Mucosa of rectum (tissue), 2 donors: ENCODE data around the gene CKS2.

ENCODE experiments used
- H3K27ac ChIP-seq, 2 donors: one replicate each; pipeline ENCODE4 v1.7.0; 2013; ENCODE audit warnings: inconsistent platforms in 2 of 2, low read depth in 2 of 2, low read length in 2 of 2
- H3K27me3 ChIP-seq, 2 donors: one replicate each; pipeline ENCODE4 v1.7.0; 2013; ENCODE audit warnings: low read length in 2 of 2; ENCODE audit not compliant: control insufficient read depth in 2 of 2, insufficient read depth in 2 of 2
- H3K36me3 ChIP-seq, 2 donors: one replicate each; pipeline ENCODE4 v1.7.0; 2013; ENCODE audit warnings: low read length in 2 of 2; ENCODE audit not compliant: control insufficient read depth in 2 of 2, insufficient read depth in 2 of 2
- H3K4me1 ChIP-seq, 2 donors: one replicate each; pipeline ENCODE4 v1.7.0; 2013; ENCODE audit warnings: low read length in 2 of 2, mild to moderate bottlenecking in 1 of 2; ENCODE audit not compliant: control insufficient read depth in 2 of 2, insufficient read depth in 2 of 2
- H3K4me3 ChIP-seq, 2 donors: one replicate each; pipeline ENCODE4 v1.7.0; 2013; ENCODE audit warnings: low read length in 2 of 2
- H3K9ac ChIP-seq, 2 donors: one replicate each; pipeline ENCODE4 v1.7.0; 2013; ENCODE audit warnings: low read length in 2 of 2, low read depth in 1 of 2, mild to moderate bottlenecking in 1 of 2
- H3K9me3 ChIP-seq, 2 donors: one replicate each; pipeline ENCODE4 v1.7.0; 2013; ENCODE audit warnings: low read length in 2 of 2; ENCODE audit not compliant: control insufficient read depth in 2 of 2
- donor health status: healthy.
- donor health status: Normal muscosa, but diverticular disease.

Gene CKS2

DNA sequence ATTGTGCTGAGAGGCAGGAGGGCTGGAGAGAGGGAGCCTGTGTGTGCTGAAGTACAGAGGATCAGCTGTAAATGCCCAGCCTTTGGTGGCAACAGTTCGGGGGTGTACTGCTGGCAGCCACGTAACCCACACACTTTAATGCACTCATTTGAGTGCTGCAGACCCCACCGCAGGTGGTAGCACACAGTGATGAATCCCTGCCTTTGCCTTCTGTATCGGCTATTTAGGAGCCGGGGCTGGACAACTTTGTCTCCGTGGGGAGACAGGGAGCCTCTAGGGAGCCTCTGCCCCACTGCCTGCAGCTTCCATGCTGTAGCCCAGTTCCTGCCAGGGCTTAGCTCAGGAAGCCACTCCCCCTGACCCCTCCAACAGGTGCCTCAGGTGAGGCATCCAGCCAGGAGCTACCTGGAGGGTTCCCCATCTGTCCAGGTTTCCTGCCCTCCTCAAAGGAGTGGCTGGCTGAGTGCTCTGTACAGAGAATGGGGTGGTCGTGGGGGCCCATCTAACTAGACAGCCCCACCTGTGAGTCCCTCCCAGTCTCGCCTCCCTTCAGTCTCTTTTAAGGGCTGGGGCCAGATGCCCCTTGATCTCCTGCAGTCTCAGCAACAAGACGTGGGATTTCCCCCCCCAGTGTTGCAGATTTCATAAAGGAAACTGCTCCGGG lies 51.8 kb downstream of the CKS2 start:
- Histone ChIP-seq H3K36me3 (peaks cover 39 to 43% of the 10 kb centered on the region in 2 donors), H3K9ac (no peak overlapping the region), H3K27ac (no peak overlapping the region)

DNA sequence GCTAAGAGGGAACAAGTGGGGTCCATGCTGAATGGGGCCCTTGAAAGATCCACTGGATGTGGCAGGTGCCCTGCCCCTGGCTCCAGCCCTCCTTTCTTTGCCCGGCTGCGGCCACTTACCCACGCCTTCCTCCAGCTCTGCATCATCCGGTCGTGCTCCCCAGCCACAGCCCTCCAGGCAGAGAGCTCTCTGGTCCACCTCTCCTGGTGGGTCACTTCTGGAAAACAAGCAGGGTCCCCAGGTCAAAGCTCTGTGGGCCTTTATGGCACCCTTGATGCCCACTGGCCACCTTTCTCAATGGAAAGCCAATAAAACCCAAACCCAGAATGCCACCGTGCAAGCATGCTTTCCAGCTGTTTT lies 52.3 kb downstream of the CKS2 start:
- no peaks in the 10 kb centered on the region for H3K27me3 ChIP-seq
- H3K4me1 ChIP-seq, result no peaks in the 10 kb centered on the region
- H3K27ac ChIP-seq, result no peak overlapping the region
- no peak overlapping the region for H3K9ac ChIP-seq
- peaks cover 34 to 38% of the 10 kb centered on the region in 2 donors for H3K36me3 ChIP-seq
- no peaks in the 10 kb centered on the region for H3K9me3 ChIP-seq
- no peak overlapping the region for H3K4me3 ChIP-seq

More for the DNA sequence above, 51.8 kb downstream of the CKS2 start:
- Histone ChIP-seq H3K4me1 (no peaks in the 10 kb centered on the region), H3K9me3 (no peaks in the 10 kb centered on the region), H3K4me3 (no peak overlapping the region), H3K27me3 (no peaks in the 10 kb centered on the region)

DNA sequence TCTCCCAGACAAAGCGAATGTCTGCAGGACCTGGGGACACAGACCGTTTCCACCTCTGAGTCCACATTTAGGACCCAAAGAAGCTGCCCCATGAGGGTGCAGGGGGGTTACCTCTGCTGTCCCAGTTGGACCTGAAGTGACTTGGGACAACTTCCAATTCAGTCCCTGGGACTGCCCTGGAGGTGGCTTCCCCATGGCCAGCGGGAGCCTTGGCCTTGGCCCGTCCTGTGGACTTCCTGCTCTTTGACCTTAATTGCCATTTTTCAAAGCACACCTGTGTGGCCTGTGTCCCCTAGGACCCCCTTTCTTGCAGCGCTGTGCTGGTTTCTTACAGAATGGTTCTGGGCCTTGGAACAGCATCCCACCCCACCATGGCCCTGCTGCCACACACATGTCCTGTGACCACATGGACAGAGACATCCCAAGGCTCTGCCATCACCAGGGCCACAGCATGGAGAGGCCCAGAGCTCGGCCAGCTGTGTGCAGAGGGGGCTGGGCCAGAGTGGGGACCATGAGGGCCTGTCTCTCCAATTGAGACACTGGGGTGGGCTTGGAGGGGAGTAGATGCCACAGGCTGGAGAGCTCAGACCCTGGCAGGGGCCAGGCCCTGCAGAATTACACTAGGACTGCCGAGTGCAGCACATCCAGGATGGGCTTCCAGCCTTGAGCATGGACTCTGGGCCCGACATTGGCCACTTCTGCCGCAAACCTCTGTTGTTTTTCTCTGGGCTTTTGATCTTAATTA lies 53.1 kb downstream of the CKS2 start:
- Histone ChIP-seq H3K9ac (no peak overlapping the region), H3K4me1 (no peaks in the 10 kb centered on the region), H3K36me3 (peaks cover 26 to 30% of the 10 kb centered on the region in 2 donors), H3K4me3 (no peak overlapping the region), H3K27me3 (no peaks in the 10 kb centered on the region), H3K27ac (no peak overlapping the region), H3K9me3 (no peaks in the 10 kb centered on the region)

DNA sequence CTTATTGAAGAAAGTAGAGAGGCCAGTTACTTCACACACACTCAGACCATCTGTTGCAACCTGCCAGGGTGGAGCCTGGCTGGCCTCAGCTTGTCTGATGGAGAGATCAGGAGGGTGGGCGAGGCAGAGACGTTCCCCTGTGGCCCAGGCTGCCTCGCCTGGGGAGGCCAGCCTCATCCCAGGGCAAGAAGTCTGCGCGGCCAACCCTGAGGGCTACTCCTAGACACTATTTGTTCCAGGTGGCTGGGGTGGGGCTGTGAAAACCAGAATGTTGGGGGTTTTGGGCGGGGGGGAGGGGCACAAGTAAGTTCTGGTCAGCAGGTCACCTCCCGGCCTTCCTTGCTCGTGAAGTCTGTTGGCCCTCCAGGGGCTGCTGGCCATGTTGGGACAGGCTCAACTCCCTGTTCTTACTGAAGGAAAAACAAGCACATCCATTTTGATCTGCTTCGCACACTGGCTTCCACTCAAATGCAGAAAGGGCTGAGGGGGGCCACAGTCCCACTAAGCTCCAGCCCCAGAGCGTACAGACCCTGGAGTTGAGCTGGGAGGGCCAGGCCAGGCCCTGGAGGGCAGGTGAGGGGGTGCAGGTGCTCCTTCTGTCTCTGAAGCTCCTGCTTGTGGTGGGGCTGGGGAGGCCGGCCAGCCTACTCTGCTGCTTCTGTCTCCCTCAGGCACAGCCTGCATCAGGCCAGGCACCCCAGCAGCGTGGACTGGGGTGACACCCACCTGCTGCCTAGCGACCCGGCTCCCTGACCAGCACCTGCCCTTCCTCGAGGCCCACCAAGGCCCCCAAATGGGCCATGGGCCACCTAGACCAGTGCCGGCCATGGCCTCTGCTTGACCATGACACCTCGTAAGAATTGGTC lies 53.9 kb downstream of the CKS2 start:
- H3K27ac ChIP-seq, result no peak overlapping the region
- H3K4me3 ChIP-seq, result no peak overlapping the region
- H3K9me3 ChIP-seq, result no peaks in the 10 kb centered on the region
- H3K36me3 ChIP-seq, result peaks cover 21 to 26% of the 10 kb centered on the region in 2 donors
- no peaks in the 10 kb centered on the region for H3K27me3 ChIP-seq
- no peak overlapping the region for H3K9ac ChIP-seq
- H3K4me1 ChIP-seq, result no peaks in the 10 kb centered on the region

- Histone ChIP-seq H3K9me3 (no peaks in the 10 kb centered on the region), H3K4me3 (no peak overlapping the region), H3K4me1 (no peaks in the 10 kb centered on the region), H3K36me3 (peaks cover 16 to 19% of the 10 kb centered on the region in 2 donors), H3K27me3 (no peaks in the 10 kb centered on the region), H3K9ac (no peak overlapping the region), H3K27ac (no peak overlapping the region)
Observed at GRCh38 chr9:89365532-89365912, 54.5 kb downstream of the CKS2 start.
